ENCODE measurements around the gene RBMS1. TPM values are rescaled to one million over a fixed set of nuclear protein-coding genes. Genes with fewer than 3 reads are reported as not detected.

Gene RBMS1
- polyA plus RNA-seq, 1 donor (not counting 4 experiments of a cell fraction or from before 2014, with no cell fraction given), result 89.1 TPM

DNA sequence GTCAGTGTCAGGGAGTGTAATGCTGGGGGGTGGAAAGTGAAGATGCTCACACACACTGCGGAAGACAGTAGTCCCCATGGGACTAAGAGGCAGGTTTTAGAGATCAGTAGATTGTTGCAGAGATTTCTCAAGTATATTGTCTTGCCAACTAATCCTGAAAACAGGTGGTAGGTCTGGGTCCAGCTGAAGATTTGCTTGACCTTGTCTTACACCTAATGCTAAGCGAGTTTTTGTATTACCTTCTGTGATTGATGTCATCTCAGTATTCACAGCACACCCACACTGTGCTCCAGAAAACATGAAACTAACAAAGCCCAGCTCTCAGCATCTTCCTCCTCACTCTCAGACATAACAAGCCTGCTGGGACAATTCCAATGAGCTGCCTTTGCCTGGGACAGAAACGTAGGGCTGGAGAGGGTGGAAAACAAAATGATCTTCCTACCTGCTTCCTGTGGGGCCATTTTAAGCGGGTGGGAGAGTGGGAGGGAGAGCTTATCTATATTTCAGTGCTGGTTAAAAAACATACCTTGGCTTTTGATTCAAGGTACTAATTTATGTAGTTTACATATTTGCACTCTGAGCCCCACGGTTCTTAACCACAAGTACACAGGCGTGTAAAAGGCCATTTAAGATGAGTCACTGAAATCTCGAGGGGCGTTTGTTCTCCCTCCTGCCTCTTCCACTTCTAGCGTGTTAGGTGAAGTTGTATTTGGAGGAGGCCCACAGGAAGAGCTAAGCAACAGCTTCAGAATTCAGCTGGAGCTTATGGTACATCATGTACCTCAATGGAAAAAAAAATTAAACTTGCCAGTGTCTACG lies 23.1 kb upstream of the RBMS1 start:
- Histone ChIP-seq H3K79me2 (ENCODE audit: control insufficient read depth, insufficient read depth, low read length) (no peaks in the 10 kb centered on the region), H3K36me3 (ENCODE audit: control insufficient read depth in 2 of 2, extremely low read depth in 1 of 2, insufficient read depth in 2 of 2, low read length in 2 of 2) (no peaks in the 10 kb centered on the region), H3K9me3 (ENCODE audit: control insufficient read depth, low read depth, low read length) (no peaks in the 10 kb centered on the region), H3K4me3 (ENCODE audit: control insufficient read depth in 2 of 3, extremely low read depth in 1 of 3, insufficient read depth in 2 of 3, low read depth in 1 of 3, low read length in 3 of 3) (no peak overlapping the region), H4K20me1 (ENCODE audit: control insufficient read depth, extremely low read depth, insufficient read depth, low read length) (no peaks in the 10 kb centered on the region), H3K9ac (ENCODE audit: control insufficient read depth, extremely low read depth, insufficient read depth, low read length) (no peak overlapping the region), H2AFZ (ENCODE audit: control insufficient read depth, low read length) (no peak overlapping the region), H3K4me1 (ENCODE audit: control insufficient read depth, extremely low read depth, insufficient read depth, low read length) (no peaks in the 10 kb centered on the region), H3K4me2 (ENCODE audit: control insufficient read depth, extremely low read depth, insufficient read depth, low read depth, low read length) (no peak overlapping the region), H3K27me3 (ENCODE audit: control insufficient read depth, extremely low read depth, insufficient read depth, low read length) (no peaks in the 10 kb centered on the region), H3K27ac (ENCODE audit: control insufficient read depth, insufficient read depth, low read length) (no peak overlapping the region), H3K9me1 (ENCODE audit: control insufficient read depth, extremely low read depth, insufficient read depth, low read length) (no peaks in the 10 kb centered on the region)
- TF ChIP-seq, protein P1, sequence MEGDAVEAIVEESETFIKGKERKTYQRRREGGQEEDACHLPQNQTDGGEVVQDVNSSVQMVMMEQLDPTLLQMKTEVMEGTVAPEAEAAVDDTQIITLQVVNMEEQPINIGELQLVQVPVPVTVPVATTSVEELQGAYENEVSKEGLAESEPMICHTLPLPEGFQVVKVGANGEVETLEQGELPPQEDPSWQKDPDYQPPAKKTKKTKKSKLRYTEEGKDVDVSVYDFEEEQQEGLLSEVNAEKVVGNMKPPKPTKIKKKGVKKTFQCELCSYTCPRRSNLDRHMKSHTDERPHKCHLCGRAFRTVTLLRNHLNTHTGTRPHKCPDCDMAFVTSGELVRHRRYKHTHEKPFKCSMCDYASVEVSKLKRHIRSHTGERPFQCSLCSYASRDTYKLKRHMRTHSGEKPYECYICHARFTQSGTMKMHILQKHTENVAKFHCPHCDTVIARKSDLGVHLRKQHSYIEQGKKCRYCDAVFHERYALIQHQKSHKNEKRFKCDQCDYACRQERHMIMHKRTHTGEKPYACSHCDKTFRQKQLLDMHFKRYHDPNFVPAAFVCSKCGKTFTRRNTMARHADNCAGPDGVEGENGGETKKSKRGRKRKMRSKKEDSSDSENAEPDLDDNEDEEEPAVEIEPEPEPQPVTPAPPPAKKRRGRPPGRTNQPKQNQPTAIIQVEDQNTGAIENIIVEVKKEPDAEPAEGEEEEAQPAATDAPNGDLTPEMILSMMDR (optimal IDR thresholded peaks at IDR 0.05 in 1 of 3, IDR thresholded peaks at IDR 0.05 in 1 of 3, conservative IDR thresholded peaks at IDR 0.05 in 1 of 3; ENCODE audit: extremely low read depth in 1 of 3, insufficient read depth in 2 of 3, low read length in 3 of 3), result no peak
- TF ChIP-seq EZH2 (IDR thresholded peaks at IDR 0.05; ENCODE audit: low read length), result no peak
- dilution Hi-C loops (cut with MboI; ENCODE audit: extremely low pct_ligation_motif_present, low sequenced_read_pairs), result no loop called here
- FAIRE-seq, result no peak
- no peak for DNase-seq (ENCODE audit: low read depth, low spot score)

DNA sequence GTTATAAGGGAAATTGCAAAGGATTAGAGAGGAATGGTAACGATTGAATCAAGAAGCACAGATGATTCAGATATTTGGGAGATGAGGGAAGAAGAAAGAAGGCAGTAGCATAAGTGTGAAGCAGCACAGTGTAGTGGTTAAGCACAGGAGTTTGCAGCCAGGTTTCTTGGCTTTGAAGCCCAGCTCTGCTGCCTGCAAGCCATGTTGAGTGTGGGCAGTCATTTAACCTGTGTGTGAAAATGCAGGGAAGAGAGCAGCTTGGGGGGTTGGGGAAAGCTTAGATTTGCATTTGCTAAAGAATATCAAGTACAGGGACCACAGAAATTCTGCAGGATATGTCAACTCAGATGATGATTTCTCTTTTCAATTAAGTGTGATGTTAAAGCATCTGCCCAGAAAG lies 21.5 kb upstream of the RBMS1 start:
- Histone ChIP-seq H3K9ac (ENCODE audit: control insufficient read depth, extremely low read depth, insufficient read depth, low read length) (no peak overlapping the region), H3K9me1 (ENCODE audit: control insufficient read depth, extremely low read depth, insufficient read depth, low read length) (no peaks in the 10 kb centered on the region), H3K4me1 (ENCODE audit: control insufficient read depth, extremely low read depth, insufficient read depth, low read length) (no peaks in the 10 kb centered on the region), H3K27me3 (ENCODE audit: control insufficient read depth, extremely low read depth, insufficient read depth, low read length) (no peaks in the 10 kb centered on the region), H3K4me2 (ENCODE audit: control insufficient read depth, extremely low read depth, insufficient read depth, low read depth, low read length) (no peak overlapping the region), H3K36me3 (ENCODE audit: control insufficient read depth in 2 of 2, extremely low read depth in 1 of 2, insufficient read depth in 2 of 2, low read length in 2 of 2) (no peaks in the 10 kb centered on the region), H4K20me1 (ENCODE audit: control insufficient read depth, extremely low read depth, insufficient read depth, low read length) (no peaks in the 10 kb centered on the region), H3K27ac (ENCODE audit: control insufficient read depth, insufficient read depth, low read length) (no peak overlapping the region), H3K79me2 (ENCODE audit: control insufficient read depth, insufficient read depth, low read length) (no peaks in the 10 kb centered on the region), H2AFZ (ENCODE audit: control insufficient read depth, low read length) (no peak overlapping the region), H3K4me3 (ENCODE audit: control insufficient read depth in 2 of 3, extremely low read depth in 1 of 3, insufficient read depth in 2 of 3, low read depth in 1 of 3, low read length in 3 of 3) (no peak overlapping the region), H3K9me3 (ENCODE audit: control insufficient read depth, low read depth, low read length) (no peaks in the 10 kb centered on the region)
- dilution Hi-C loops (cut with MboI; ENCODE audit: extremely low pct_ligation_motif_present, low sequenced_read_pairs), result no loop called here
- no peak for FAIRE-seq
- no peak for DNase-seq (ENCODE audit: low read depth, low spot score)
- no peak for TF ChIP-seq EZH2 (IDR thresholded peaks at IDR 0.05; ENCODE audit: low read length)
- TF ChIP-seq, protein P1 (optimal IDR thresholded peaks at IDR 0.05 in 1 of 3, IDR thresholded peaks at IDR 0.05 in 1 of 3, conservative IDR thresholded peaks at IDR 0.05 in 1 of 3; ENCODE audit: extremely low read depth in 1 of 3, insufficient read depth in 2 of 3, low read length in 3 of 3), result no peak

Measured in keratinocyte (primary cell).